ENCODE data around the gene ICAM3. TPM values are rescaled to one million over a fixed set of nuclear protein-coding genes. Genes with fewer than 3 reads are reported as not detected.
A peak's percentile ranks its signal among the peaks of the same experiment; 100 is the strongest.

The ICAM3 gene
- total RNA-seq, 4 donors from 2014 or later, result 2.9 to 10.9 (median 5.2) TPM

- intact Hi-C loops (cut with DNase I), result no loop called here
- Histone ChIP-seq H3K4me1 (peaks cover 6 to 12% (median 9%) of the 10 kb centered on the region in 4 donors), H3K27me3 (no peaks in the 10 kb centered on the region), H3K27ac (replicated peaks in 1 of 4) (peak overlapping the region in 3 of 4 donors; percentile 35 to 55 (median 36)), H3K9me3 (no peaks in the 10 kb centered on the region), H3K36me3 (peaks cover 20 to 83% (median 73%) of the 10 kb centered on the region in 4 donors), H3K4me3 (peak overlapping the region in 3 of 4 donors; percentile 9 to 14 (median 13))
- WGBS, result 68% methylated on average over 44 of the region's 63 CpGs
- TF ChIP-seq, protein P1, sequence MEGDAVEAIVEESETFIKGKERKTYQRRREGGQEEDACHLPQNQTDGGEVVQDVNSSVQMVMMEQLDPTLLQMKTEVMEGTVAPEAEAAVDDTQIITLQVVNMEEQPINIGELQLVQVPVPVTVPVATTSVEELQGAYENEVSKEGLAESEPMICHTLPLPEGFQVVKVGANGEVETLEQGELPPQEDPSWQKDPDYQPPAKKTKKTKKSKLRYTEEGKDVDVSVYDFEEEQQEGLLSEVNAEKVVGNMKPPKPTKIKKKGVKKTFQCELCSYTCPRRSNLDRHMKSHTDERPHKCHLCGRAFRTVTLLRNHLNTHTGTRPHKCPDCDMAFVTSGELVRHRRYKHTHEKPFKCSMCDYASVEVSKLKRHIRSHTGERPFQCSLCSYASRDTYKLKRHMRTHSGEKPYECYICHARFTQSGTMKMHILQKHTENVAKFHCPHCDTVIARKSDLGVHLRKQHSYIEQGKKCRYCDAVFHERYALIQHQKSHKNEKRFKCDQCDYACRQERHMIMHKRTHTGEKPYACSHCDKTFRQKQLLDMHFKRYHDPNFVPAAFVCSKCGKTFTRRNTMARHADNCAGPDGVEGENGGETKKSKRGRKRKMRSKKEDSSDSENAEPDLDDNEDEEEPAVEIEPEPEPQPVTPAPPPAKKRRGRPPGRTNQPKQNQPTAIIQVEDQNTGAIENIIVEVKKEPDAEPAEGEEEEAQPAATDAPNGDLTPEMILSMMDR (IDR thresholded peaks at IDR 0.05), result no peak
- TF ChIP-seq POLR2A (IDR thresholded peaks at IDR 0.05; ENCODE audit: low read depth), result no peak
- no peak for TF ChIP-seq EP300 (IDR thresholded peaks at IDR 0.05)
- no peak for TF ChIP-seq POLR2AphosphoS5 (IDR thresholded peaks at IDR 0.05)
- DNase-seq (ENCODE audit: extremely low spot score), result no peak
Observed at GRCh38 chr19:10352764-10353671, 13.6 kb upstream of the ICAM3 start.

GRCh38 chr19:10346509-10346908 lies 7.1 kb upstream of the ICAM3 start:
- peaks cover 0 to 22% (median 18%) of the 10 kb centered on the region in 4 donors for H3K36me3 ChIP-seq
- intact Hi-C loops (cut with DNase I), result no loop called here
- no peaks in the 10 kb centered on the region for H3K9me3 ChIP-seq
- H3K27ac ChIP-seq (replicated peaks in 1 of 4), result no peak overlapping the region
- no peaks in the 10 kb centered on the region for H3K27me3 ChIP-seq
- DNase-seq (ENCODE audit: extremely low spot score), result no peak
- no peak overlapping the region for H3K4me3 ChIP-seq
- no peak for TF ChIP-seq POLR2AphosphoS5 (IDR thresholded peaks at IDR 0.05)
- WGBS, result 68% methylated on average over 10 of the region's 10 CpGs
- no peaks in the 10 kb centered on the region for H3K4me1 ChIP-seq

DNA sequence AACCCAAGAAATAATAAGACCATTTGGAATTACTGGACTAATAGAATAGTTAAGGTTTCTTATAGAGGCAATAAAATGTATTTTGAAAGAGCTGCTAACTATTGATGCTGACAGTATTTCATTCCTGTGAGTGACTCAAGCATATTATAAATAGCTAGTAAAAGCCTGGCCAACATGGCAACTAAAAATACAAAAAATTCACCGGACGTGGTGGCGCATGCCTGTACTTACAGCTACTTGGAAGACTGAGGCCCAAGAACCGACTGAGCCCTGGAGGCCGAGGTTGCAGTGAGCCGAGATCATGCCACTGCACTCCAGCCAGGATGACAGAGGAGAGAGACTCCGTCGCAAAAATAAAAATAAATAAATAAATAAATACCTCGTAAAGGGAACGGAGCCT lies 5.4 kb upstream of the ICAM3 start:
- Histone ChIP-seq H3K27me3 (no peaks in the 10 kb centered on the region), H3K4me3 (no peak overlapping the region), H3K36me3 (peaks cover 0 to 5% (median 1%) of the 10 kb centered on the region in 4 donors), H3K4me1 (peaks cover 0 to under 1% (median 0%) of the 10 kb centered on the region in 4 donors), H3K27ac (replicated peaks in 1 of 4) (no peak overlapping the region), H3K9me3 (no peaks in the 10 kb centered on the region)
- WGBS, result 80% methylated on average over 10 of the region's 10 CpGs
- intact Hi-C loops (cut with DNase I), result no loop called here
- TF ChIP-seq, protein P1 (IDR thresholded peaks at IDR 0.05), result no peak
- no peak for TF ChIP-seq EP300 (IDR thresholded peaks at IDR 0.05)
- no peak for TF ChIP-seq POLR2A (IDR thresholded peaks at IDR 0.05; ENCODE audit: low read depth)
- TF ChIP-seq POLR2AphosphoS5 (IDR thresholded peaks at IDR 0.05), result no peak
- no peak for DNase-seq (ENCODE audit: extremely low spot score)

GRCh38 chr19:10343495-10343894 lies 4.1 kb upstream of the ICAM3 start:
- no peaks in the 10 kb centered on the region for H3K9me3 ChIP-seq
- no peak overlapping the region for H3K4me3 ChIP-seq
- 73% methylated on average over 2 of the region's 2 CpGs for WGBS
- peaks cover 0 to 5% (median 0%) of the 10 kb centered on the region in 4 donors for H3K4me1 ChIP-seq
- TF ChIP-seq, protein P1 (IDR thresholded peaks at IDR 0.05), result no peak
- no peak for TF ChIP-seq POLR2AphosphoS5 (IDR thresholded peaks at IDR 0.05)
- intact Hi-C loops (cut with DNase I), result no loop called here
- no peaks in the 10 kb centered on the region for H3K27me3 ChIP-seq
- no peak overlapping the region for H3K27ac ChIP-seq (replicated peaks in 1 of 4)
- no peaks in the 10 kb centered on the region for H3K36me3 ChIP-seq
- DNase-seq (ENCODE audit: extremely low spot score), result no peak

DNA sequence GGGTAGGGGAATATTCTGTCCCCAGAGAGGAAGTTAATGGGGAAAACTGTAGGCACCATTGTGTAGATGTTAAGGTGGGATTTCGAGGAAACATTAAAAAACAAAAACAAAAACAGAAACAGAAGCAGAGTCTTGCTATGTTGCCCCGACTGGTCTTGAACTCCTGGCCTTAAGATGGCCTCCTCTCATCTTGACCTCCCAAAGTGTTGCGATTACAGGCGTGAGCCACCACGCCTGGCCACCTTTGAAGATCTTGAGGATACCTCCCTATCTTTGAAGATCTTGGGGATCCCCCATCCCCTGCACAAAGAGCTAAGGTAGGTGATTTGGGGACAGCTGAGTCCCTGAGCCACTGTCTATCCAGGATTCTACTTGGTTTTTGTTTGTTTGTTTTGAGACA lies 553 bp upstream of the ICAM3 start:
- 87% methylated on average over 5 of the region's 5 CpGs for WGBS
- H3K4me1 ChIP-seq, result peaks cover 3 to 13% (median 8%) of the 10 kb centered on the region in 4 donors
- TF ChIP-seq POLR2A (IDR thresholded peaks at IDR 0.05; ENCODE audit: low read depth) (no peak), EP300 (IDR thresholded peaks at IDR 0.05) (no peak), POLR2AphosphoS5 (IDR thresholded peaks at IDR 0.05) (no peak)
- TF ChIP-seq, protein P1 (IDR thresholded peaks at IDR 0.05), result no peak
- H3K27ac ChIP-seq (replicated peaks in 1 of 4), result no peak overlapping the region
- intact Hi-C loops (cut with DNase I), result no loop called here
- H3K9me3 ChIP-seq, result no peaks in the 10 kb centered on the region
- no peaks in the 10 kb centered on the region for H3K36me3 ChIP-seq
- DNase-seq (ENCODE audit: extremely low spot score), result no peak
- no peak overlapping the region for H3K4me3 ChIP-seq
- no peaks in the 10 kb centered on the region for H3K27me3 ChIP-seq

Measured in esophagus muscularis mucosa (tissue), 4 donors.